Measurements from ENCODE around the gene ADCY1.
"Not testable (repeated sequence)": the region's sequence is repeated elsewhere in the genome, so short reads cannot be mapped to it uniquely, and the experiment has no call there.

- TF ChIP-seq CTCF, EP300 (IDR thresholded peaks at IDR 0.05): not testable (repeated sequence)
These were observed 166.4 kb downstream of the ADCY1 start for GRCh38 chr7:45740573-45740972.
